GM10266 (cell line): ENCODE data around the gene HAAO.
"Not testable (repeated sequence)": the region's sequence is repeated elsewhere in the genome, so short reads cannot be mapped to it uniquely, and the experiment has no call there.

Source experiments
- DNase-seq: peaks from one replicate; pipeline ENCODE4 v3.0.0; 2012; ENCODE audit errors: extremely low spot score
- CTCF ChIP-seq: IDR thresholded peaks from 2 replicates; pipeline ENCODE4 v1.5.1; 2012; ENCODE audit warnings: mild to moderate bottlenecking, low read depth; ENCODE audit not compliant: control insufficient read depth, insufficient read depth; ENCODE audit errors: missing control alignments

The HAAO gene

GRCh38 chr2:42733852-42734251 lies 58.5 kb downstream of the HAAO start:
- no peak for TF ChIP-seq CTCF

GRCh38 chr2:42731316-42731715 lies 61.1 kb downstream of the HAAO start:
- DNase-seq: not testable (repeated sequence)

More at GRCh38 chr2:42733852-42734251, 58.5 kb downstream of the HAAO start:
- DNase-seq: no peak

- no peak for TF ChIP-seq CTCF
These were observed 65.7 kb downstream of the HAAO start for GRCh38 chr2:42726680-42727079.

GRCh38 chr2:42725657-42726056 lies 66.7 kb downstream of the HAAO start:
- TF ChIP-seq CTCF: no peak
- no peak for DNase-seq

More at GRCh38 chr2:42726680-42727079, 65.7 kb downstream of the HAAO start:
- no peak for DNase-seq

- no peak for TF ChIP-seq CTCF
- no peak for DNase-seq
These were observed 67.5 kb downstream of the HAAO start for GRCh38 chr2:42724886-42725285.

GRCh38 chr2:42723465-42723864 lies 68.9 kb downstream of the HAAO start:
- no peak for TF ChIP-seq CTCF
- no peak for DNase-seq

- DNase-seq: peak; percentile 60
- no peak for TF ChIP-seq CTCF
These were observed 69.8 kb downstream of the HAAO start for GRCh38 chr2:42722320-42723190.

- no peak for DNase-seq
- TF ChIP-seq CTCF: no peak
These were observed 70.5 kb downstream of the HAAO start for GRCh38 chr2:42721898-42722297.
